GM15510 (cell line): ENCODE data around the gene TCF4.

Experiments used
- POLR2A ChIP-seq: IDR thresholded peaks from 3 replicates; pipeline ENCODE4 v1.6.1; 2011; ENCODE audit warnings: borderline replicate concordance; ENCODE audit not compliant: insufficient read length; ENCODE audit errors: extremely low read depth

The TCF4 gene

GRCh38 chr18:55287935-55288868 is 299.8 kb downstream of the TCF4 start:
- no peak for TF ChIP-seq POLR2A

- no peak for TF ChIP-seq POLR2A
These were observed 300.7 kb downstream of the TCF4 start for GRCh38 chr18:55287149-55287806.

GRCh38 chr18:55286257-55286825 is 301.7 kb downstream of the TCF4 start:
- TF ChIP-seq POLR2A: no peak

- no peak for TF ChIP-seq POLR2A
These were observed 303.4 kb downstream of the TCF4 start for GRCh38 chr18:55284614-55285013.

- no peak for TF ChIP-seq POLR2A
These were observed 304.7 kb downstream of the TCF4 start for GRCh38 chr18:55283309-55283708.

- TF ChIP-seq POLR2A: no peak
These were observed 307.5 kb downstream of the TCF4 start for GRCh38 chr18:55280503-55280902.

- no peak for TF ChIP-seq POLR2A
These were observed 312.7 kb downstream of the TCF4 start for GRCh38 chr18:55275039-55275901.

GRCh38 chr18:55272510-55273243 is 315.3 kb downstream of the TCF4 start:
- no peak for TF ChIP-seq POLR2A

GRCh38 chr18:55269622-55270021 is 318.4 kb downstream of the TCF4 start:
- no peak for TF ChIP-seq POLR2A

GRCh38 chr18:55268628-55269275 is 319.2 kb downstream of the TCF4 start:
- no peak for TF ChIP-seq POLR2A

- no peak for TF ChIP-seq POLR2A
These were observed 319.8 kb downstream of the TCF4 start for GRCh38 chr18:55268151-55268601.

- TF ChIP-seq POLR2A: no peak
These were observed 321.0 kb downstream of the TCF4 start for GRCh38 chr18:55266981-55267380.

- no peak for TF ChIP-seq POLR2A
These were observed 322.0 kb downstream of the TCF4 start for GRCh38 chr18:55265984-55266383.

- no peak for TF ChIP-seq POLR2A
These were observed 322.8 kb downstream of the TCF4 start for GRCh38 chr18:55265130-55265675.

GRCh38 chr18:55264108-55264507 is 323.9 kb downstream of the TCF4 start:
- no peak for TF ChIP-seq POLR2A
